GM18870 (cell line): ENCODE data around the gene PPM1L.

Experiments
- ATAC-seq: cut with Tn5 transposase; IDR thresholded peaks from one replicate; pipeline ENCODE4 v1.9.1; 2021; ENCODE audit warnings: moderate library complexity; ENCODE audit not compliant: unreplicated experiment

The PPM1L gene

GRCh38 chr3:160804762-160805161 lies 48.7 kb downstream of the PPM1L start:
- ATAC-seq = no peak

DNA sequence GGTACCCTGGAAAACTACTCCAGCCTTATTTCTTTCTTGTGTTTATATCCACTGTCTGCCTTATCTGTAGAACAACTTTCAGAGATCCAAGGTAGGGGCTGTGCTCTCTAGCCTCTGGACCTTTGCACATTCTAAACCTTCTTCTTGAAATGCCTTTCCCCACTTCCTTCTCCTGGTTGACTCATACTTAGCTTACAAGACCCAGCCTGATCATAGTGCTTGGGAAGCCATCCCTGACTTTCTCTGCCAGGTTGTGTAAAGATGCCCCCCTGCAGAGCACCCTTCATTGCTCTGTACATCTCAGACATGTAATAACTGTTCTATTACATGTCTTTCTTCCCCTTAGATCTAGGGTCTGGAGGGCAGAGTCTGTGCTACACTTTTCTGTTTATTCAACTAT lies 50.1 kb downstream of the PPM1L start:
- ATAC-seq = no peak

- ATAC-seq = no peak
Observed at GRCh38 chr3:160806686-160807085, 50.7 kb downstream of the PPM1L start.

DNA sequence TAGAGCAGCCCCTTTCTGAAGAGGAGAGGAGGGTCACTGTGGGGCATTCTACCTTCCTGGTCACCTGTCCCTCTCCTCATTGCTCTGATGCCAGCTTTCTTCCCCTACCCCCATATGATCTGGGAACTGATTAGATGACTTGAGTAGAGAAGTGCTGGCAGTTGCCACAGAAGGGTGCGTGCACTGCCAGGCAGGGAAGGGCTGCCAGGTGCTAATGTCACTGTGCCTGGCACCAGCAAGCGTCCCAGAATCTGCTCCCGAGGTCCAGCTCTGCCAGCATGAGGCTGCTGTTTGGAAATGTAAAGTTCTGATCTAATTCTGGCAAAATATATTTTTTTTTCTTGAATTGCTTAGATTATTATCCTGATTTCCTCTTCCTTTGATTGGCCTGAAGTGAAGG lies 52.8 kb downstream of the PPM1L start:
- no peak for ATAC-seq

DNA sequence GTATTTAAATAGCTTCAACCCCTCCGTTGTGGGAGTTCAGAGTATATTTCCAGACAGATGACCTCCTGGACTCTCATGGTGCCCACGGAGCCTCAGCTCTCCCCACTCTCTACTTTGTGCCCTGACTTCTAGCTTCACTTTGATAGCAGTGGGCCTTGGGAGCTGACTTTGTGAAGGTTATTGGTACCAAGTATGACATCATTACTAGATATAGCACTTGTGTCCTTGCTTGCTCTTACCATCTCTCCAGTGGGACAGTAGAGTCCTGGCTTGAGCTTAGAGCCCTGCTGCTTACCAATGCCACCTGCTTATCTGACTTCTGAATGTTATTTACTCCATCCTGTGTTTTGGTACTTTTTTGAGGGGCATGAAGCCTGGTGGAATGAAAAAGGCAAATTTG lies 53.4 kb downstream of the PPM1L start:
- no peak for ATAC-seq

- ATAC-seq = no peak
Observed at GRCh38 chr3:160810362-160811236, 54.6 kb downstream of the PPM1L start.

DNA sequence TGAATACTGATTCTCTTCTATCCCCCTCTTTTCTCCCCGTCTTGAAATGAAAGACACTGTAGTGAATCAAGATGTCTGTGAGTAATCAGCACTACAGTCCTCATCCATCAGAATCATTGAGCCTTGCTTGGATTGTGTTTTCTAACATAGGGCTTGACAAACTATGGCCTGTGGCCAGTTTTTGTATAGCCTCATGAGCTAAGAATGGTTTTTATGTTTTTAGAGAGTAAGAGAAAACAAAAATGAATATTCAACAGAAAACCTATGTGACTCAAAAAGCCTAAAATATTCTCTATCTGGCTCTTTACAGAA lies 55.2 kb downstream of the PPM1L start:
- ATAC-seq = no peak

- peak; percentile 80 for ATAC-seq
Observed at GRCh38 chr3:160812304-160812703, 56.3 kb downstream of the PPM1L start.

GRCh38 chr3:160815280-160815679 lies 59.2 kb downstream of the PPM1L start:
- no peak for ATAC-seq

DNA sequence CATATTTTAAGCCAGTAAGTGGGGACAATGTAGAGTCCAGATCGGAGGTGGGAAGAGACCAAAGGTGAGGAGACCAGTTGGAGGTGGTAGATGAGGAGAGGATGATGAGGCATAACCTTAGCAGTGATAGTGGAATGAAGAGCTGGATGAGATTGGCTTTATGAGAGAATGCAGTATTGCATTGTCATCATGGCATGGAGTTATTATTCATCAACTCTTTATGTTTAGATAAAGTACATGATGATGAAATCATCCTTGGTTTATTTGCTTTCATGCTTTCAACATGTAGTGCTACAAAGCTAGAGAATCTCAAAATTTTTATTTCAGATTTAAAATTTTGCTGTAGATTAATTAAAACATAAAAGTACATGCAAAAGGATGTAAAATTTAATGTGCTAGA lies 64.0 kb downstream of the PPM1L start:
- ATAC-seq = no peak

DNA sequence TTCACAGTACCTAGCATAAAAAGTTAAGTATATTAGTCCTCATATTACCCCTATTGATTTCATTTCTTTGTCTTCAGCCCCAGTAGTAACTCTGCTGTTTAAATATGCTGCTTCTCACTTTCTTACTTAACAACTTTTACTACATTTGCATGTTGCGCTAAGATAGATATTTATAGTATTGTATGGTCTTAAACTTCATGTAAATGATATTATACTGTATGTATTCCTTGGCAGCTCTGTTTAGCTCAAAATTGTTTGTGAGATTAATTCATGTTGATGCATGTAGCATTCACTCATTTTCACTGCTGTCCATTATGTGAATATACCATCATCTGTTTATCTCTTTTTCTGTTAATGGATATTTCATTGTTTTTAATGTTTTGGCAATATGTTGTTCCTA lies 64.4 kb downstream of the PPM1L start:
- ATAC-seq = no peak

DNA sequence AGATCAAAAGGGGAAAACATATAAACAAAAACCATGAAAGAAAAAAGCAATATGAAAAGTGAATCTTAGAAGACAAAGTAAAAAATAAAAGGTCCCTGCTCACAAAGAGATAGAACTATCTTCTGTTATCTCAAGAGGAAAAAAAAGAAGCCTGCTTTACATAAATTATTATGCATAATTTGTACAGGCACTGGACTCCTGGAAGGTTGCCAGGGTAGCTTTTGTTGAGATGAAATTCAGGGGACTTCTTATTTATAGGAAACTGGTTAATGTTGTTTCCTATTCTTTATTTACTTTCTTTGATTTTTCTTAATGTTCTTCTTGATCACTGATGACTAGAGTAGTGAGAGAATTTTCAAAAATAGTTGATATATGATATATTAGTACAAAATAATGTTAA lies 66.9 kb downstream of the PPM1L start:
- no peak for ATAC-seq

GRCh38 chr3:160825311-160825800 lies 69.3 kb downstream of the PPM1L start:
- no peak for ATAC-seq

DNA sequence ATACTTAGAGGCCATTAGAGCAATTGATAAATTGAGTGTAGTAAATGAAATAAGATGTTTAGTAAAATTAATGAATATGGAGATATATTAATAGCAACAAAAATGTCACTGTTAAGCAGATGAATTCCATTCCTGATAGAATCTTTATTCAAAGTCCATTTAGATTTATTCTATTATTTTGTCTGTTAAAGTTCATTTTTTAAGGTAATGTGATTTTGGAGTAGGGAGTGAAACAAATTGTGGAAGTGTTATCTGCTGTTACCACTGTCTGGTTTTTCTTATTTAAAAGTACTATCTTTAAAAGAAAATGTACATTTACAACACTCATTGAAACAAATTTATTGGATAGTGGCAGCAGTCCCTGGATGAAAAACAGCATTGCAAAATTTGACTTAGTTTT lies 70.4 kb downstream of the PPM1L start:
- ATAC-seq = no peak

GRCh38 chr3:160826991-160827390 lies 71.0 kb downstream of the PPM1L start:
- ATAC-seq = no peak

DNA sequence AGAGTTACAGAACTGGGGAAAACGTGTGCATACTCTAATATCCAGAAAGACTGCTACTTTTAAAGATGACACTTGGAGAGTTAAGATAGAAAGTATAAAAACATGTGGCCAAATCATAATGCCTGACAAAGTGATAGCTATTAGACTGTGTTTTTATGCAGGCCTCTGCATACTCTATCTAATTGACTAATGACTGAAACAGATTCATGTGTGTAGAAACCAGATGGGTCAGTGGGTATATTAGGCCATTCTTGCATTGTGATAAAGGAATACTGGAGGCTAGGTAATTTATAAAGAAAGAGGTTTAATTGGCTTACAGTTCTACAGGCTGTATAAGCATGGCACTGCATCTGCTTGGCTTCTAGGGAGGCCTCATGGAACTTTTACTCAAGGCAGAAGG lies 71.5 kb downstream of the PPM1L start:
- no peak for ATAC-seq

DNA sequence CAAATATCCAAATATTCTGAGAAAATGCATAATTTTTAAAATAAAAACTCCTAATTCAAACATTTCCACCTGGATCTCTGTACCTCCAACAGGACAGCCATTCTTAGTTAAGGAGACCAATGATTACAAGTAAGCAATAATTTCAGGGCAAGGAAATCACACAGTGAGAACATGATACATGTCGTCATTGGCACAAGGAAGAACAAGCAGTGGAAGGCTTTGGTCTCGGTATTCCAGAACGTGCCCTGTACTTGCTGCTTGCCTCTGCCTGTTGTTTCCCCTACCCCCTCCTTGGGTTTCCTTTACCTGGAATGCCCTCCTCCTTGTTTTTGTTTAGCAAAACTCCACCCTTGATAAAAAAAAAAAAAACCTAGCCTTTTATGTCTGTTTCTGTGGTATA lies 72.8 kb downstream of the PPM1L start:
- ATAC-seq = no peak

GRCh38 chr3:160829486-160830009 lies 73.5 kb downstream of the PPM1L start:
- ATAC-seq = no peak

DNA sequence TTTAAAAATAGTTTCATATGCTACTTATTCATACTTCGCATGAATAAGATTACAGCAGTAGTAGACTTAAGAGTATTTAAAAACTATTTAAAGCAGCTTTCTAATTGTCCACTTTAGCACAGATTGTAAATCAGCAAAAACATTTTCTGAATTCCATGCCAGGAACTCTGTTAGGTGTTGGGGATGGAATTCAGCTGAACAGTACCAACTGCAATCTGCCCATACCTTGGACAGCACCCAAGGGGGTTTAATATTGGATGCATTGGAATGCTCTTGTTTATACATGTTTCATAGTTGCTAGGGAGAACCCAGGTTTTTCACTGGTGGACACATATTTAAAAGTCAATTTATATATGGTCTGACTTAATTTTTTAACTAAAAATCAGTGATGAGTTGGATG lies 74.8 kb downstream of the PPM1L start:
- ATAC-seq = no peak

GRCh38 chr3:160831401-160831800 lies 75.4 kb downstream of the PPM1L start:
- ATAC-seq = no peak

DNA sequence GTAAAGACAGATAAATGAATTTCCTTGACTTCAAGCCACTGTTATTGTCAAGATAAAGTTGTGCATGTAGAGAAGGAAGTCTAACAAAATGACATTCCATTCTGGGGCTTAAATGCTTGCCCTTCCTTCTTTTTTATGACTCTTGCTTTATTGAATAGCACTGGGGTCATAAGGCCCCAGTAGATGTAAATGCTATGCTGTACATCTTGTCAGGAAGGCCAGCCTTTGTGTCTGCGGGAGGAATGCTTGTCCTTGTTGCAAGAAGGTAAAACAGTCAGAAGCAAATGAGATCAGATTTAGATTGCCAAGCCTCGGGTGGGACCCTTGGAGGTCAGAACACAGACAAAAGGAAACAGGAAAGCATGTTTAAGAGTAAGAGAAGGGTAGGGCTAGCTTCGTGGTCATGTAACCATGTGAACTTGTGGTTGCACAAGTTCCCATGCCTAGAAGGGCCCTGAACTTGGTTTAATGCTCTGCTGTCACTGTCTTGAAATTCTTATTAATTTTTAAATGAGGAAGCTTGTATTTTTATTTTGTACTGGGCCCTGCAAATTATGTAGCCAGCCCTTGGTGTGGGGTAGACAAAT lies 81.5 kb downstream of the PPM1L start:
- no peak for ATAC-seq

DNA sequence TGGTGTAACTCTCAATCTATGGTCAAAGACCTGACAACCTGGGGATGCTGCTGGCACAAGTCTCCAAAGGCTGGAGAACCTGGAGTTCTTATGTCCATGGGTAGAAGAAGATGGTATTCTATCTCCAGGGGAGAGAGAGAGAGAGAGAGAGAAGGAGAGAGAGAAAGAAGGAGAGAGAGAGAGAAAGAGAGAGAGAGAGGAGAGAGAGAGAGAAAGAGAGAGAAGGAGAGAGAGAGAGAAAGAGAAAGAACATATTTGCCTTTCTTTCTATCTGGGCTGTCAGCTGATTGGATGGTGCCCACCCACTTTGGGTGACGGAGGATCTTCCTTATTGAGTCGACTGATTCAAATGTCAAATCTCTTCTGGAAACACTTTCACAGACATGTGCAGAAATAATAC lies 84.6 kb downstream of the PPM1L start:
- ATAC-seq = no peak
